ENCODE data around the gene ELOB.

ELOB gene

GRCh38 chr16:2783581-2784357, 6.7 kb upstream of the ELOB start:
- DNase-seq (ENCODE audit: low read depth in 2 of 2) = no peak

GRCh38 chr16:2782583-2783351, 5.7 kb upstream of the ELOB start:
- DNase-seq (ENCODE audit: low read depth in 2 of 2) = no peak

DNA sequence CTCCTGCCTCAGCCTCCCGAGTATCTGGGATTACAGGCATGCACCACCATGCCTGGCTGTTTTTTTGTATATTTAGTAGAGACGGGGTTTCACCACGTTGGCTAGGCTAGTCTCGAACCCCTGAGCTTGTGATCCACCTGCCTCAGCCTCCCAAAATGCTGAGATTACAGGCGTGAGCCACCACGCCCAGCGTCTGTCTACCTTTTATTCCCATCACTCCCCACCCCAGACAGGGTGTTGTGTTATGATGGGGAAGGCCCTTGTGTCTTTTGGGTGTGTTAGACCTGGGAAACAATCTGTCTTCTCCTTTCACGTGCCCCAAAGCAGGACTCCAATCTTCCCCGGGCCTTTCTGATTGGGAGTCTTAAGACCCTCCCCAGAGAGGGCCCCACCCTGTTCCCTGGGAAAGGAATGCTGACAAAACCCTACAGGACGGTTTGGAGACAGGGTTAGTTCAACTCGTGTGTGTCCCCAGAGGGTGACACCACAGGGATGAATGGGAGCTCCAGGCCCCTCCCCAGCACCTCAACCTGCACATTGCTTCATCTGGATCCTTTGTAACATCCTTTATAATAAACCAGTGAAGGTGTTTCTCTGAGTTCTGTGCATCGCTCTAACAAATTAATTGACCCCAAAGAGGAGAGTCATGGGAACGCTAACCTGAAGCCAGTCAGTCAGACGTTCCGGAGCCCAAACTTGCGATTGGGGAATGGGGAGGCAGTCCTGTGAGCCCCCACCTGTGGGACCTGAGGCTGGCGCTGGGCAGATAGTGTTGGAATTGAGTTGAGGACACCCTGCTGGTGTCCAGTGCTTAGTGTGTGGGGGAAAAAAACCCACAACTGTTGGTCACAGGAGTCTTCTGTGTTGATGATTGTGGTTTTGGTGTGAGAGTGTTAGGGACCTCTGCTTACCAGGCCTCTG, 3.2 kb upstream of the ELOB start:
- no peak for DNase-seq (ENCODE audit: low read depth in 2 of 2)

DNA sequence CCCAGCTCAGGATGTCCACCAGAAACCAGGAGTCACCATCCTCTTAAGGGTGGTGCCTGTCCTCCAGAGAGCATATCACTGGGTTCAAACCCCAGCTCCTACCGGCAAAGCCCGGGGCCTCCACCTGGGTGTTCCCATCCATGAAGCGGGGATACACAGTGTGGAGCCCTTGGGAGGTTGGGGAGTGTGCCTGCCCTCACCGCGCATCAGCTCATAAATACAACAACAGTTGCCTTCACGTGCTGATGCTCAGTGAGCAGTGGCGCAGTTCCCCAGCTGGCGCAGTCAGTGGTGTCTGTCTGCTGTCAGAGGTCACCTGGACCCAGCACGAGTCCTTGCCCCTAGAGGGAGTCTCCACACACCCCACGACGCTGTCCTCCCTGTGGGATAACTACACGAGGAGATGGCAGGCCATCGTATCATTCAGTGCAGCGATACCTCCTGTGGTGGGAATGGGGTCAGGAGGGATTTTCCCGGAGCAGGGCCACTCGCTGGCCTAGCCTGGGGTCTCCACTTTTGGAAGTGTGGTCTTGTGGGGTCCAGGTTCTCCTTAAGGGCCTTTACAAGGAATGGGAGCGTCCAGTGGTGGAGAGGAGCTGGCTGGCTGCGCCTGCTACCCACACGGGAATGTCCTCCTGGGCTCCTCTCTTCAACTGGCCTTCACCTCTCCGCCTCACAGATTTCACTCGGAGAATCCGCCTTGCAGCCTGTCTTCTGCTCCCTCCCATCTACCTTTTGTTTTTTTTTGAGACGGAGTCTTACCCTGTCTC, 2.3 kb upstream of the ELOB start:
- no peak for DNase-seq (ENCODE audit: low read depth in 2 of 2)

GRCh38 chr16:2778630-2778958, 1.5 kb upstream of the ELOB start:
- DNase-seq (ENCODE audit: low read depth in 2 of 2) = no peak

DNA sequence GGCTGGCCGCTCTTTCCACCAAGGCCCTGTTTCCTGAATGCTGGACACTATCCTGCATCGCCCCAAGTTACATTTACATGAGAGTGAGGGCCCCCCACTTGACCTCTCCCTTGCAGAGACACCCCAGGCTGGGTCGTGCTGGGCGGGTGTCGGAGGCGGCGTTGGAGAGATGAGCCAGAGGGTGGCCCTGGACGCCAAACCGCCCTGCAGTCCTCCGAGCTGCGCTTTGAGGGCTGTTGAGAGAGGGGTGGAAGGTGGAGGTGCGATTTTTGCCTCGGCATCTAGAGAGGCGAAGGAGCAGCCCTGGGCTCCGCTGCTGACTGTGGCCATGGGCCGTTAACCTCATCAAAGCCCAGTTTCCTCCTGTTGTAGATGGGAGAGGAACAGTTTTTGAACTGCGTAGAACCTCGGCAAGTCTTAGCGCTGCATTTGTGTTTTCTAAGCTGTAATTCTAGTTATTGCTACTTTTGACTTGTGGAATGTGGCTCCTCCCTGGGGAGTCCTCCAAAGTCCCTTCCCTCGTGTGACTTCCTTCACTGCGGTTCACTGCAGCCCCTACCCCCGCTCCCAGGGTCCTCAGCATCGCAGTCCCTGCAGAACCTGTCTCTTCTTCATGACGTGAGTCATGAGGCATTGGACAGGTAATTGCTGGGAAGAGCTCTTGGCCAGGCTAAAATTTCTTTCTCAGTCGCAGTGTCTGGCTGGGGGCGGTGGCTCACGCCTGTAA, 986 bp upstream of the ELOB start:
- DNase-seq (ENCODE audit: low read depth in 2 of 2) = no peak

DNA sequence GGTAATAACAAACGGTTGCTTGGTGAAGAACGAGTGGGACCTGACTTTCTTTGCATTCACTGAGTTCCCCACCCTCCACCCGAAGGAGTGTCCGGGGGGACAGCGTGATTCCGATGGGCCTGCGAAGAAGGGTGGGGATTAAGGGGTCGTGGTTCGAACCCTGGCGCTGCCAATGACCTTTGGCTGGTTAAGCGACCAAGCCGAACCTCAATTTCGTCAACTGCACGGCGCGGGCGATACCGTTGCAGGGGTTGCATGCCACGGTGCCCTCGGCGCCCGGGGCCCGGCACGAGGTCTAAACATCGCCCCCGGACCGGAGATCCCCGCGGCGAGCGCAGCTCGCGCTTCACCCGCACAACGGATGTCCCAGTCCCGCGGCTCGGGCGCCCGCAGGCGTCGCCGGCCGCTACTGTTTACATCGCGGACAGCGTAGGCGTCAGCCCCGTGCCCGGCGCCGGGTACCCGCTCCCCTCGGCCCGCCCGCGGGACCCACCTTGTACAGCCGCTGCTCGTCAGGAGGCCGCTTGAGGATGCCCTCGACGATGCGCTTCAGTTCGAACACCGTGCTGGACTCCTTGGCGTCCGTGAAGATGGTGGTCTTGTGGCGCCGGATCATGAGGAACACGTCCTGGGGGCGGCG, 460 bp downstream of the ELOB start:
- DNase-seq (ENCODE audit: low read depth in 2 of 2) = no peak

DNA sequence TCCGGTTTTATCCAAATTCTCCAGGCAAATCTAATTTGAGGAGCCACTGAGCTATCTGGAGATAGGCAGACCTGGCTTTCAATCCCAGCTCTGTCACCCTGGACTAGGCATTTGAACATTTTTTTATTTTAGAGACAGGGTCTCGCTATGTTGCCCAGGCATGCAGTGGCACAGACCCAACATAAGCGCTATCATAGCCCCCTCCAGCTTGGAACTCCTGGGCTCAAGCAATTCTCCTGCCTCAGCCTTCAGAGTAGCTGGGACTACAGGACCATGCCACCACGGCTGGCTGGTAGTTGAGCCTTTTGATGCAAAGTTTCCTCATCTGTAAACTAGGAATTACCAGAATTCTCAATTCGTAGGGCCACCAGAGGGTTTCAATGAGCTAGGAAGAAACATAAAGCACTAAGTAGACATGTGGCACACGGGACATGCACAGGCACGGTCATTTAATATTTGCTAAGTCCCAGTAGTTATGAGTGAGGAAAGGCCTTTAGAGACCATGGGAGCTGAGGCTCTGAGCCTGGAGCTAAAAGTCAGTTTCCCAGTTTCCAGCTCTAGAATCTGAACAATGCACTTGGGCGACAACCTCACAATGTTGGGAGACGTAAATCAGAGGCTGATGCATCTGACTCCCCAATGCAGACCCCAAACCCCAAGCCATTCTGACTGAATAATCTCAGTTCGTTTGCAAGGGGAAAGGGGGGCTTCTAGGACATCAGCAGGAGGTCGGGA, 1.1 kb downstream of the ELOB start:
- DNase-seq (ENCODE audit: low read depth in 2 of 2) = no peak

DNA sequence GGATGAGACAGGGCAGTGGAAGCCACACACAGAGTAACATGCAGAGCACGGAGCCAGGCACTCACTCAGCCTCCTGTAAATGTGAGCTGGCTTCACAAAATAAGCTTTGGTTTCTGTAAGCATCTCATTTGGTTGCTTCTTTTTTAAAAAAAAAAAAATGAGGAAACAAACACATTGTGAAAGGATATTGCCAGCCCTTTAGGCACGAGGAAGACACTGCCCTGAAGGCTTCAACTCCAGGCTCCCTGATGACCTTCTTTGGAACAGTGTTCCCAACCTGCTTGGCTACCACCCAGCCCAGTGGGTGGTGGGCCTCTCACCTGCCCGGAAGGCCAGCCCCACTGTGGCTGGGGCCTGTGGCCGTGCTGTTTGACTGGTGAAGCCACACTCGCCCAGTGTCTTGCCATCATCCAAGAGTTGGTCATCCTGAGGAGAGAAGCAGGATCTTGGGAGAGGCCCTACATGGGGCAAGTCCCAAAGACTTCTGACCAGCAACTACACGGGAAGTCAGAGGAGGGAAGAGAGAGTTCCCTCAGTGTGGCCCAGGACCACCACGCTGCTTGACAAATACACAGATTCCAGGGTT, 1.9 kb downstream of the ELOB start:
- DNase-seq (ENCODE audit: low read depth in 2 of 2) = no peak

DNA sequence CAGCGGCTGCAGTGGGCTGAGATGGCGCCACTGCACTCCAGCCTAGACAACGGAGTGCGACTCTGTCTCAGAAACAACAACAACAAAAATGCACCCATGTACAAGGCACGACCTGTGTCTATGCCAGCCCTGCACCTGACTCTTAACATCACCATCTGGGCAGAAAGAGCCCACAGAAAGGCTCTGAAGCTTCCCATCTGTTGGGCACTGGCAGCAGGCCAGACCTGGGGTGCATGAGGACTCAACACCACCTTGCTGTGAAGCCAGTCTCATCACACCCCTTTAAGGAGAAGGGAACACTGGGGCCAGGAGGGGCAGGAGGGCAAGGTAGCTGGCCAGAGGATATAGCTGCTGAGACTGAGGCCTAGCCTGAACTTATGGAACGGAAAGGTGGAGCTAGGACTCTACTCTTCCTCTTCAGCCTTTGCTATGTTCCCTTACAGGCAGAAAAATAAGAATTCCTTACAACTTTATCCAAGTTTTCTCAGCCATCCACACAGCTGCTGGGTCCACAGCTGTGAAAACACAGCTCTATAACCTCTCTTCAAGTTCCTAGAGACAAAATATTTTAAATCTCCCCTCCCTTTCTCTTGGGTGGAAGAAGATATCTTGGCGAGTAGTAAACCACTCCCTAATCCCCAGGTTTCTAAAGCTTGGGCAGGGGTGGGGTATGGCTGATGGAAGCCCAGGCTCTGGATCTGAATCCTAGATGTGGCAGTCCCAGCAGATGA, 2.8 kb downstream of the ELOB start:
- no peak for DNase-seq (ENCODE audit: low read depth in 2 of 2)

DNA sequence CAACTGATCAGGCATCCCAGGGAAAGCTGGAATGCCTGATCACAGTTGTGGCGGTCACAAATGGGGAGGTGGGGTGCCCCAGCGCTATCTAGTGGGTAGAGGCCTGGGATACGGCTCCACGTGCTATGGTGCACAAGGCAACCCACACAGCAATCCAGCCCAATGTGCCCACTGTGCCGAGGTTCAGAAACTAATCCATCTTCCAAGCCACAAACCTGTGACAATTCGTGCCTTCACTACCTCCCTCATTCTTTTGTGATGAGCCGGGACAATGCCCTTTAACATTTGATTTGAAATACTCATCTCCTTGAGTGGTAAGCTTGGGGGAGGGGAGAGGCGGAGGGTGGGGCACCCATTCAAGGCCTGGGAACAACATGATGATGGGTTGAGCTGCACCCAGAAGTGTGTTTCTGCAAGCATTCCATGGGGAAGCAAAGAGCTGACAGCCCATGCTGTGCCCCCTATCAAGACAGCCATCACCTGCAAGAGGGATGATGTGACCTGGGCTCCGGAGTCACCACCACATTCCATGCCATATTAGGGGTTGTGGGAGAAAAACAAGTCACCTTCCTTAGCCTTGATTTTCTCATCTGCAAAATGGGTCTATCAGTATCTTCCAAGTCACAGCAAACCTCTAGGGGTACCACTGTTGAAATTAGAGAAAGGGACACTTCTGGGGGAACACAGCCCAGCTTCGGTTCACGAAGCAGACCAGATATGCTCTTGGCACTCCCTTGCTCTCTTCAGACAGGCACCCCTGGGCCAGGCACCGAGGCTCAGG, 3.7 kb downstream of the ELOB start:
- DNase-seq (ENCODE audit: low read depth in 2 of 2) = no peak

DNA sequence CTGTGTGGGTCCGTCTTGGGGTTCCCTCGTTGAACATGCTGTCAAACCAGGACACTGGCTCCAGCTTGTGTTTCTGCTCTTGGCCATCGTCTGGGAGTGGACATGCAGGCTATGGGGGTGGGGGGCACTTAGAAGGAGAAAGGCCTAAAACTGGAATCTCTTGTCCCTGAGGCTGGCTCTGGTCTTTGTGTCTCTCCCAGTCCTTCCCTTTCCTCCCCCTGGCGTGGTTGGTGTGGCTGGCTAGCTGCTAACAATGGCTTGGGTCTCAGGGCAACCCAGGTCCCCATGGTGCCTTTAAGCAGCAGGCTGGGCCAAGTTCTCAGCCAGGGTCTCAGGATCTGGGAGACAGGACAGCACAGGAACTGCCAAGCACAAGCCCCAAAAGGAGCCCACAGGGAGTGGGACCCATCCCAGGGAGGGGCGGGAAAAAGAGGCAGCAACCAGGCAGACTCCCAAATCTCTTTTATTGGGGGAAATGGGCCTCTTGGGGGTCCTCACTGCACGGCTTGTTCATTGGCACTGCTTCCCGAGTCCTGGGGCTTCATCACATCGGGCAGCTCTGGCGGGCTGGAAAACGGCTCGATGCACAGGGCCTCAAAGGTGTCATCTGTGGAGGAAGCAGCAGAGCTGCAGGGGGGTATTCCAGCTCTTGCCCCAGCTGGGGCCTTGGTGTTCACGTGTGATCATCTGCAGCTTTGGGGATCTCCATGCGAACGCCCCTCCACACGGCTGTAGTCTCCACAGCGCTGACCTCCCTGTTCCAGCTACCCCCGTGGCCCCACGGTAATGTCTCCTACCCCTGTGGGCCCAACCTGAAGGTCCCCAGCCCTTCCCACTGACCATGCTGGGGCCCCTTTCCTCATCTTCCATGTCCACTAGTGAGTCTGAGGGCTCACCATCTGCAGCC, 5.3 kb downstream of the ELOB start:
- no peak for DNase-seq (ENCODE audit: low read depth in 2 of 2)

- no peak for DNase-seq (ENCODE audit: low read depth in 2 of 2)
Observed at GRCh38 chr16:2770057-2770951, 6.8 kb downstream of the ELOB start.

GRCh38 chr16:2769675-2770056, 7.4 kb downstream of the ELOB start:
- DNase-seq (ENCODE audit: low read depth in 2 of 2) = no peak

- DNase-seq (ENCODE audit: low read depth in 2 of 2) = no peak
Observed at GRCh38 chr16:2769100-2769529, 8.0 kb downstream of the ELOB start.
